Renal cortex interstitium (tissue), 11 donors: ENCODE measurements around the gene SDC3. TPM values are rescaled to one million over a fixed set of nuclear protein-coding genes. Genes with fewer than 3 reads are reported as not detected.

ENCODE experiments used
- DNase-seq, 11 donors: peaks; one replicate each; pipeline ENCODE4 v3.0.0-alpha.2; 2013; ENCODE audit warnings: low read depth in 9 of 11, low spot score in 4 of 11; ENCODE audit errors: extremely low read depth in 1 of 11
- polyA plus RNA-seq, 3 donors: library from polyadenylated mRNA; unstranded; fragments of 120-200 nt; gene quantifications; one replicate each; pipeline ENCODE4 v1.2.1, GENCODE V29; 2013; ENCODE audit not compliant: insufficient read length in 3 of 3

Gene SDC3
- polyA plus RNA-seq, 3 donors = 22.0 to 31.2 (median 29.0) TPM

DNA sequence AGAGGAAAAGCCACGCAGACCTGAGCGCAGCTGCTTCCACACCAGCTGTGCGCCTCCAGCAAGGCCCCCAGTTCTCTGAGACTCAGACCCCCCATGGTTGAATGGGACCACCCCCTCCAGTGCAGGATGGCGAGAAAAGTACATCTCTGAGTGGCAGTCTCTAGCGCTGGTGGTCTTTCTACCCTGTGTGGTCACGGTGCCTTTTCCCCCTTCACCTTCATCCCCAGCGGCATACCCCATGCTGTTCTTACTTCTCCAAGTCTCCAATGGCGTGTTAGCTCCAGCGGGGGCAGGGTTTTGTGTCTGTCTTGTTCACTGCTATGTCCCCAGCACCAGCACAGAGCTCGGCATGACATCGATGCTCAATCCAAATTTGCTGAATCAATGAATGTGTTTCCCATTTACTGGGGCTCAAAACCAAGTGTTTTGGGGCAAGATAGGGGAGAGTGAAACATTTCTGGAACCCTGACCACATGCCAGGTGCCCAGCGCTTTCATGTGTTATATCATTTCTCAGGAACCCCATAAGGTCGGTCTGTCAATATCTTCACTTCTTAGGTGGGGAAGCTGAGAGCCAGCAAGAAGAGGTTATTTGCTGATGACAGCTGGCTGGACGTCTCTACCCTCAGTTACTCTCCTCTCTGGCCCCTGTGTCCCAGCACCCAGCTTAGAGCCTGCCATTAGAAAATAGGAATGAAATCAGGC lies 959 bp upstream of the SDC3 start:
- DNase-seq = no peak

DNA sequence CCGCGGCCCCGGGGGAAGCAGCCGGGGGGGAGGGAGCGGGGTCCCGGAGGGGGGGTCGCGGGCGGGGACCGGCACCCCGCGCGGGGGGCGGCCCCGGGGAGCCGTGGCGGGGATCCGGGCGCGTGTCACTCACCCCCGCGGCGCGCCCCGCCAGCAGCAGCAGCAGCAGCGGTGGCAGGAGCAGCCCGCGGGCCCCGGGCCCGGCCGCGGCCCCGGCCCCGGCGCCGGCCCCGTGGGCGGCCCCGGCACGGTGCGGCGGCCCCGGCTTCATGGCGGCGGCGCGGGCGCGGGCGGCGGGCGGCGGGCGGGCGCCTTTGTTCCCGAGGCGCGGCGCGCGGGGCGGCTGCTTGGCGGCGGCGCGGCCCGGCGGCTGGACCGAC lies 252 bp downstream of the SDC3 start:
- no peak for DNase-seq

DNA sequence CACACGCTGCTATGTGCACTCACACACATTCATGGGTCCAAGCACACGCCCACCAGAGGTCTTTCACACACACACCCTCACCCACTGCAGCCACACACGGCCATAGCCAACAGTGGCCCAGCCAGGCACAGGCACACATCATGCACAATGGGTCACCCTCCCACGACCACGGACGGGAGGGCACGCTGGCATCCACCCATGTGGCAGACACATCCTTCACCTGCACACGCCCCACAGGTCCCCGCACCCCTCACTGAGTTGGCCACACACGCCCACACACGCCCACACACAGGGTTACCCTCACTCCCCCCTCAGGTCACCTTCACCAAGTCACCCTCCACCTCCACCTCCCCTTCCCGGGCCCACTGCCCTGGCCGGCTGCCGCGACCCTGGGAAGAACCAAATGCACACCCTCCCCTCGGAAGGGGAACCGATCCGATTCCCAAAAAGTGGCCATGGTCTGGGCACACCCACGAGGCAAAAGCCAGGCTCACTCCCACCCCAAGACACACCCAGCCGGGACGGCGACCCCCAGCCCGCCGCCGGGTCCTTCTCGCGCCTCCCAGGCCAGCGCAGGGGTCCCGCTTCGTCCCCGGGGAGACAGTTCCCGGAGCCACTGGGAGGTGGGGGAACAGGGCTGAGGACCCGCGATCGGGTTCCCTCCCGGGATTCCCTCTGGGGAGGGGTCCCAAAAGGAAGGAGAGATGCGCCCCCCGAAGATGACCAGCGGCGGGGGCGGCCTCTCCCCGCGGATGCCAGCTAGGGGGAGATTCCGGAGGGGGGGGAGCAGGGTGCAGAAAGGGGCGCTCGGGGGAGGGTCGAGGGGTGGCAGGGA lies 860 bp downstream of the SDC3 start:
- no peak for DNase-seq

DNA sequence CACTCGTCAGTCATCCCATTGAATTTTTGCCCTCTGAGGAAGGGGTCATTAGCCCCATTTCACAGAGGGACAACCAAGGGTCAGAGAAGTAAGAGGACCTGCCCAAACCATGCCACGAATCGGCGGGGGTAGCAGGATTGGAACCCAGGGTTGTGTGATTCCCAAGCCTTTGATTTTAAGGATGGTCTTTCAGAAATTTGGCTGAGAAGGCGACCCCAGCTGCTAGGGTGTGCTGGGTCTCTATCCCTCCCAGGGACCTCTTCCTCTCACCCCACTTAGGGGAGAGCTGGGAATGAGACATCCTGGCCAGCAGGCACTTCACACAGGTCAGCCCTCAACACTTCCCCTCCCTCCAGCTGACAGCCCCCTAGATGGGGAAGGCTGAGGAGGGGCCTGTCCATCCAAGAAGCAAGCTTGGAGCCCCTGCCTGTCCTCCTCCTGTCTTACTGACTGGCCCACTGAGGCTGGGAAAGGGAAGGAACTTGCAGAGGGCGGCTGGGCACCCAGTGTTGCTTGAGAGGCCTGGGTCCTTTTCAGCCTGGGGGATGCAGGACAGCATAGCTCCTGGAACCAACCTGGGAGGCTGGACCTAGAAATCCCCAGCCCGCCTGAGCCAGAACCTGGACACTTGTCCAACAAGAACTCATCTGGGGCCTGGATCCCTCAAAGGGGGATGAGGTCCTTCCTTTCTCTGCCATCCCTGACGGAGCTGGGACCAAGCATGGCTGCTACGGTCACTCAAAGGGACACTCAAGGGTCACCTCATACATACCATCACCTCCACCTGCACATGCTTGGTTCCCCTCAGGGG lies 1.7 kb downstream of the SDC3 start:
- no peak for DNase-seq

DNA sequence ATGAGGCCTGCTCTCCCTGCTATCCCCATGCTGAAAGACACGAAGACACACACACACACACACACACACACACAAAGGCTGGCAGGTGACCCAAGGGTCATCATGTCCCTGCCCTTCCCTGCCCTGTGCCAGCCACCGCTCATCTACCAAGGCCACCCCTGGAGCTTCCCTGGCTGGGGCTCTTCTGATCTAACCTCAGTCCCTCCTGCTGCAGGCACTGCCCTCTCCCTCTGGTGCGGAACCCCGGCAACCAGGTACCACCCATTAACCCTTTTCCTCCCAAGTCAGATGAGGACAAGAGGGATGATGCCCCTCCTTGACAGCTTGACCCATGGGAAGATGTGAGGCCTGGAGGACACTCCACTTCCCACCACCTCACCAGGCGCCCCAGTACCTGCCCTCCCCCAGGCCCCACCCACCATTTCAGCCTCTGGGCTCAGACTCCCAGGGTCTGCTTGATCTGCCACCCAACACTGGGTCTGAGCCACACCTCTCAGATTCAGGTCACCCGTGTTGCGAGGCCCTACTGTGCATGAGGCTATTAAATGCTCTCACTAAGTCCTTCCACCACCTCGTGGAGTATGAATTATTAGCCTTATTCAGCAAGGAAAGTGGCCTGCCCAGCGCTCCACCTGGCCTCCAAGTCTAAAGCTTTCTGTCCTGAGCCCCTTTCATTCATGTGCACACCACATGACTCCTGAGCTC lies 2.5 kb downstream of the SDC3 start:
- no peak for DNase-seq

DNA sequence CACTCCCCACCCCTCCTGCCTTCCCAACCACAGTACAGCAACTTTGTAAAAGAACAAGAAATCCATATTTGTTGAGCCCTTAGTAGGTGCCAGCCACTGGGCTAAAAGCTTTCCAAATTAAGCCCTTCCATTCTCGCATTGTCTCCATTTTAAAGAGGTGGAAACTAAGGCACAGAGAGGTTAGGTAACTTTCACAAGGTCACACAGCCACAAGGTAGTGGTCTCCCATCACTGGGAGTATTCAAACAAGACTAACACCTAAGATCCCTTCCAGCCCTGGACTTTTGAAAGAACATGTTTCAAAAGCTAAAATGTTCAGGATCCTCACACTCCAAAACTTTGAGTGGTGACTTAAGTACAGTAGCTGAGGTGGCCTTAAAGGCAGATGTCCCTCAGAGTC lies 3.2 kb downstream of the SDC3 start:
- DNase-seq = no peak

DNA sequence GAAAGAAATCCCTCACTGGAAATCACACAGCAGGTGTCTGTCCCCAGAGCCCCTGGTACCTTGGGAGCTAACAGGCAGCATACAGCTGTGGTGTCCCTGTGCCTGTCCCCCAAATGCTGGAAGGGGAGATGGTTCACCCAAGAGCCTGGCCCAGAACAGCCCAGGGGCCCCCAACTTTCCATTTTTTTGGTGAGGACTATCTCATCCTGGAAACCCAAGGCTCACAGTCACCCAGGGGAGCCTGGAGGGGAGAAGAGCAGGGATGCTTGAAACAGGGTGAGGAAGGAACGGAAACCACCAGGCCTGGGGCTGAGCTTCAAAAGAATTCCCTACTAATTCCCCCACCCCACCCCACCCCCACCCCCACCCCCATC lies 3.6 kb downstream of the SDC3 start:
- DNase-seq = no peak

DNA sequence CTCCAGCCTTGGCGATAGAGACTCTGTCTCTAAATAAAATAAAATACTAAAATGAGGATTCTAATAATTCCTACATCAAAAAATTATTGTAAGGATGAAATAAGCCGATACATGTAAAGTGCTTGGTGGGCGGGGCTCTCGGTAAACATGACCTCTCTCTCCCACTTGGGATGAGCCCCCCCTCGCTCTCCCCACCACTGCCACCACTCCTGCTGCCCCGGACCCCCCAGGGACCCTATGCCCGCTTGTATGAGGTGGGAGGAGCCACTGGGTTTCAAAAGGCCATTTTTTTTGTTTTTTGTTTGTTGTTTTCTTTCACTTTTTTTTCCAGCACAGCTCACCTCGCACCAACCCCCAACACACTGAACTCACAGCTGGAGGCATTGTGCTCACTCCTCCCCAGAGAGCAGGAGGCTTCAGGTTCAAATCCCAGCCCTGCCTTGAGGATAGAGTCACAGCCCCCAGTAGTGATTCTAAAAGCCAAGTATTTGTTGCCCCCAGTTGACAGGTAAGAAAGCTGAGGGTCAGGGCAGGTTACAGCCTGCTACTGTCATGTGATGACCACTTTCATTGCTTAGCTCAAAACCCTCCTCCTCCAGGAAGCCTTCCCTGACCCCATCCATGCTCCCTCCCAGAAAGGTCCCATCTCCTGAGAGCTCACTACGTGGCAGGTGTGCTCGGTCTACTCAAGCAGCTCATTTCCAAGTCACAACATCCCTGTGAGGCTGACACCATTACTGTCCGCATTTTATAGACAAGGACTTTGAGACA lies 4.2 kb downstream of the SDC3 start:
- DNase-seq = no peak

DNA sequence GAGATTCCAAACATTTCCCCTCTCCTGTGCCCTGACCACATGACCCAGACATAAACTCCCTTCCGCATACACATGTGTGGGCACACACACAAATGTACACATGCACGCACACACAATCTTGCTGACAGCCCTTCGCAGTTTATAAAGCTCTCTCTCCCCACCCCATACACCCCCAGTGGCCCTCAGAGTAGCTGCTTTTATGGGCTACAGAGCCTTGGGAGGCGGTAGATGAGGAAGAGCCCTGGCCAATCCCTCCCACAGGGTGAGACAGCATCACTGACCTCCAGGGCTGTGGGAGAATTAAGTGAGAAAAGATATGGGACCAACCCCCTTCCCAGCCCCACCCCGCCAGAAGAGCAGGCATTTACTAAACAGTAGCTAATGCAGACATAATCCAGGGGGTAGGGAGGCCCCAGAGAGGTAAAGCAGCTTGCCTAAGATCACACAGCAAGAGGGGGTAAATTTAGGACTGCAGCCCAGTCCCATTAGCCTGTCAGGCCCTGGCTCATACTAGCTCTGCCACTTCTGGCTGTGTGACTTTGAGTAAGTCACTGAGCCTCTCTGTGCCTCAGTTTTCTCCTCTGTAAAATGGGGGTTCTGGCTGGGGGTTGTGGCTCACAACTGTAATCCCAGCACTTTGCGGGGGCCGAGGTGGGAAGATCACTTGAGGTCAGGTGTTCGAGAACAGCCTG lies 5.1 kb downstream of the SDC3 start:
- DNase-seq = no peak

DNA sequence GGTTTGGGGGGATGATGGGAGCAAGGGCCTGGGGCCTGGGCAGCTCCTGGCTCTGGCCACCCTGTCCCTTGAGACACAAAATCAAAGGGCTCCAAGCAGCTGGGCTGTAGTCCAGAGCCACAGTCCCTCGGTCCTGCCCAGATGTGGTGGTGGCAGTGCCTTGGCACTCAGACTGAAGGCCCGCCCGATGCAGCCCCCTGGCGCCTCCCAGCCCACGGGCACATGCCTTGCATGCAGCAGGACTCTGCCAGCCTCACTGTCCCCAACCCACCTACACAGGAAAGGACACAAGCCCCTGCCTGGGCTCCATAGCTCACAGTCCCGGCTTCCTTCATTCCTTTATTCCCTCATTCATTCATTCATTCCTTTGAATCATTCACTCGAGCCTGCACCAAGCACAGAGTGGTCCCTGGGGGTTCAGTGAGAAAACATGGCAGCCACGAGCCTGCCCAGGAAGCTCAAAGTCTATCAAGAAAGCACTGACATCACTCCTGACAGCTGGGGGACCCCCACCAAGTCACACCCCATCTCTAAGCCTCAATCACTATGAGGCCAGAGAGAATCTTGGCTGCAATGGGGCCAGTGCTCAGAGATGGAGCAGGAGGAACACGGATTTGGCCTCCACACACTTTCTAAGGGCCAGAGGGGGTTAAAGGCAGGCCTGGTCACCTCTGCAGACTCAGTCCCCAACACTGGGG lies 5.8 kb downstream of the SDC3 start:
- DNase-seq = no peak

DNA sequence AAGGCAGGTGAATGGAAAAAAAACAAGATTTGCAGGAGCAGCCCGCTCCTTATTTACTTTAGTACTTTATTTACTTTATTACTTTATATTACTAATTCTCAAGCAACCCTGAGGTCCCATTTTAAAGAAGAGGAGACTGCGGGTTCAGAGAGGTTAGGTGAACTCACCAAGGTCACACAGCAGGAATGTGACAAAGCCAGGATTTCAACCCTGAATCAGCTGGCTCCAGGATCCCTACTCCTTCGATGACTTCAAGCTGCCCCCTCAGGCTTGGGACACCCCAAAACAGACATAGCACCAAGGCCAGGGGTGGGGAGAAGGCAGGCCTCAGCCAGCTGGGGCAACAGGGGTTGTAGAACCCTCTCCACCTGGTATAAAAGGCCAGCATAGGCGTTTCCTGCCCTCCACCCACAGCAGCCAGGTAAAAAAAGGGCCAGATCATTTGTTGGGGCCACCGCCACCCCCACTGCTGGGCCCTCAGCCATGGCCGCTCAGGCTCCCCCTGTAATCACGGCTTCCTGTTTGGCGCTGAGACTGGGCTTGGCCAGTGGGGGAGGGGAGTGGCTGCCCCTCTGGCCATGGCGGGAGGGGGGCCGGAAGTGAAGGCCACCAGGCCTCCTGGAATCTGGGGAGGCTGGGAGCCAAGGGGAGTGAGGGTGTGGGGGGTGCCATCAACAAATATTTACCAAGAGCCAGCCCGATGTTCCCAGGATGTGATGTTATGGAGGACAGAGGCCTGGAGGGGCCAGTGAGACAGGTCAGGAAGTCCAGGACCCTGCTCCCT lies 6.6 kb downstream of the SDC3 start:
- DNase-seq = no peak

DNA sequence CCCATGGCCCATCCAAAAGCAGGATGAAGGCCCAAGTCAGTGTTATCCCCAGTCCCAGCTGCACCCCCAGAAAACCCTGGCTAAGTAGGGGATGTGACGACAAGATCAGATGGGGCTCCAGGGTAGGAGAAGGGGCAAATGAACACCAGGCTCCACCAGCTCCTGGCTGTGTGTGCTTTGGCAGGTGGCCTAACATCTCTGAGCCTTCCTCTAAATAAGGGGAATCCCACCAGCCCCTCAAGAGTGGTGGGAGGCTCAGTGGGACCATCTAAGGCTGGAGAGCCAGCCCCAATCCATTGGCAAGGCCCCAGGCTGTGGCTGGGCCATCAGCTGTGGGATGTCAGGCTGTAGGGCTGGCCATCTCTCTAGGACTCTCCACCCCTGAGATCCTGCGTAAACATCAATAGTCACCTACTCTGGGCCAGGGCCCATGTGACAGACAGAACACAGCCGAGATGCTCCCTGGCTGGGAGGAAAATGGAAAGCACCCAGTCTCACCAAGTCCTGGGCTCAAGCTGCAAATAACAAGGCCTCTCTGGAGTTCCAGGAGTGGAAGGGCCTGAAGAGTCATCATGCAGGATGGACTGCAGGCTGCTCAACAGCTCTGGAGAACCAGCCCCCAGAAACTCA lies 7.5 kb downstream of the SDC3 start:
- DNase-seq = no peak

DNA sequence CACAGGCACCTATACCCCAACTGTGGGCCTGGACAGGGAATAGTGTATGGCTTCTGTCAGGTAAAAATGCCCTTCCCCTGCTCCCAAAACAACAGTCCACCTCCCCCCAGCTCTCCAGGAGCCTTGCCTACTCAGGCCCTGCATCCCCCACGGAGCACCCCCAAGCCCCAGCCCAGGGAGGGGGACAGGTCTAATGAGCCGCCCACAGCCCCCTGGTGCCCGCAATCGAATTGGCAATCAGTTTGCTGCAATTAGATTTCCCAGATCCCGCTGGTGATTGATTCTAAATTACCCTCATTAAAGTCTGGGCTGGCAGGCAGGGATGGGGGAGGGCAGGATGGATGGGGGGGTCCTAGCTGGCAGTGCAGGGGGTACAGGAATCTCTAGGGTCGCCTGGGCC lies 8.1 kb downstream of the SDC3 start:
- no peak for DNase-seq

DNA sequence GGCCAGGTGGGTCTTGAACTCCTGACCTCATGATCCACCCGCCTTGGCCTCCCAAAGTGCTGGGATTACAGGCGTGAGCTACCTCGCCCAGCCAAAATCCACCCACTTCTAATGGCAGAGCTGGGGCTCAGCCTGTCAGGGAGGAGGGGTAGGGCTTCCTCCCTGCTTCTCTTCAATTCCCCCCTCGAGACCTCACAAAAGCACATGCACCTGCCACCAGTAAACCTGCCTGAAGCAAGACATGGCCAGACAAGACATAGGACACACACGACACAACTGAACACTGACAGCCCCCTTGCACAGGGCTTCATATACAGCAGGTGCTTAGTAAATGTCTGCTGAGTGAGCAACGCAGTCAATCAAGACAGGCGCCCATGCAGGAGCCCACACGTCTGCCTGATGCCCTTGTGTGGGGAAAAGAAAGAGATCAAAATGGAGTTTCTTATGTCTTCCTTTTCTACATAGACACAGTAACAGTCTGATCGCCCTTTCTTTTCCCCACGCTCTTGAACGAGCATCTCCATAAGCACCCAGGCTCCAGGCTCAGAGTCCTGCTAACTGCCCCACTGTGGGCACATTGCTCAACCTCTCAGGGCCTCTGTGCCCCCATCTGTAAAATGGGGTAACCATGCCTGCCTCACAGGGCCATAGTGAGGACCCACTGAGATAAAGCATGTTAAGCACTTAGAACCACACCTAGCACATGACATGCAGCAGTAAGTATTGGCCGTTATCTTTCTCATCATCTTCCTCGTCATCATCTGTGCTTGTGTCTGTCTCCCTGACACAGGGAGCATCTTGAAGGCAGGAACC lies 8.8 kb downstream of the SDC3 start:
- DNase-seq = no peak

DNA sequence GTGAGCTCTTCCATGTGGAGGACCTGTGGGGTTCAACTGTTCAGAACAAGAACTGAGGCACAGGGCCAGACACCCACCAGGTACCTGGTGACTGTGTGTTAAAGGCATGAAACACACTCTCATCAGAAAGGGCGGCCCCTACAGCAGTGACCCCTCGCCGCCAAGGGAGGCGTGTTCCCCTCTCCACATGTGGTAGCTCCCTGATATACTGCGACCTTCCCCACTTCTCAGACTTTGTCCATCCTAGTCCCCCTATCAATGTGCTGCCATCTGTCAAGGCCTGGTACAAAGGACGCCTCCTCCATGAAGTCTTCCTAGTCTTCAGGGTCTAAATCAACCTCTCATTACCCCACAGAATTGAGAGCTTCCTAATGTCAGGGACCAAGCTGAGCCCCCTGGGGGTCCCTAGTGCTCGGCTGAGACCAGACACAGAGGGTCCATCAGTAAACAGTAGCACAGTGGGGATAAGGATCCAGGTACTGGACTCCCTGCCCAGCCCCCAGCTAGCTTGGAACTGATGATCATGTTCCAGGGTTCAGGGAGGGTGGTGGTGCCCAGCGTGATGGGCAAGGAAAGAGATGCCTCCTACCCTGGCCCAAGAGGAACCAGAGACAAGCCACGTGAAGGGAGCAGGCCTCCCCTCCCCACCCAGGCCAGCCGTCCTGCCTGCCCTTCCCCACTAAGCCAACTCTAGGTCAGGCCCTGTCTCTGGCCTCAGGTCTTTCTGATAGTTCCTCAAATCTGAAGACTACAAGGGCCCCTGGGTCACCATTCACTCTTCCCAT lies 10.3 kb downstream of the SDC3 start:
- DNase-seq = no peak
